HG02885 (cell line): ENCODE data around the gene MRPS22.

Experiments used
- ATAC-seq: cut with Tn5 transposase; IDR thresholded peaks from one replicate; pipeline ENCODE4 v1.9.1; 2021; ENCODE audit warnings: mild to moderate bottlenecking; ENCODE audit not compliant: unreplicated experiment, poor library complexity

Gene MRPS22

GRCh38 chr3:139343895-139344856 is at the start of gene MRPS22:
TSS of gene MRPS22 (plus strand) at chr3:139344020. CDS start at chr3:139344027, 7 bp downstream.
- ATAC-seq = peak; percentile 97

GRCh38 chr3:139295040-139295439 is 48.8 kb upstream of the MRPS22 start:
- no peak for ATAC-seq

- ATAC-seq = no peak
These were observed 47.6 kb upstream of the MRPS22 start for GRCh38 chr3:139296141-139296718.

GRCh38 chr3:139297588-139298311 is 46.1 kb upstream of the MRPS22 start:
- ATAC-seq = no peak

GRCh38 chr3:139299261-139300132 is 44.3 kb upstream of the MRPS22 start:
- no peak for ATAC-seq

GRCh38 chr3:139300416-139300815 is 43.4 kb upstream of the MRPS22 start:
- ATAC-seq = no peak

GRCh38 chr3:139301183-139301582 is 42.6 kb upstream of the MRPS22 start:
- ATAC-seq = no peak

GRCh38 chr3:139301654-139302053 is 42.2 kb upstream of the MRPS22 start:
- ATAC-seq = no peak

- no peak for ATAC-seq
These were observed 41.6 kb upstream of the MRPS22 start for GRCh38 chr3:139302084-139302800.

GRCh38 chr3:139302801-139303113 is 41.1 kb upstream of the MRPS22 start:
- ATAC-seq = no peak

GRCh38 chr3:139303216-139303615 is 40.6 kb upstream of the MRPS22 start:
- ATAC-seq = no peak

- no peak for ATAC-seq
These were observed 39.4 kb upstream of the MRPS22 start for GRCh38 chr3:139304383-139304782.

- no peak for ATAC-seq
These were observed 37.7 kb upstream of the MRPS22 start for GRCh38 chr3:139306078-139306477.

- no peak for ATAC-seq
These were observed 36.7 kb upstream of the MRPS22 start for GRCh38 chr3:139307072-139307491.

GRCh38 chr3:139307601-139308555 is 35.9 kb upstream of the MRPS22 start:
- no peak for ATAC-seq

- no peak for ATAC-seq
These were observed 35.3 kb upstream of the MRPS22 start for GRCh38 chr3:139308560-139308959.

- ATAC-seq = no peak
These were observed 34.7 kb upstream of the MRPS22 start for GRCh38 chr3:139309061-139309591.

- ATAC-seq = no peak
These were observed 33.9 kb upstream of the MRPS22 start for GRCh38 chr3:139309880-139310279.
